Activated CD4-positive, alpha-beta T cell treated with anti-CD3 and anti-CD28 coated beads for 24 hours (primary cell): ENCODE measurements around the gene WDR11.
A peak's percentile ranks its signal among the peaks of the same experiment; 100 is the strongest.

Experiments used
- DNase-seq, 2 donors: peaks; one replicate each; pipeline ENCODE4 v3.0.0-alpha.2; 2020; ENCODE audit warnings: low read depth in 2 of 2

Gene WDR11, protein sequence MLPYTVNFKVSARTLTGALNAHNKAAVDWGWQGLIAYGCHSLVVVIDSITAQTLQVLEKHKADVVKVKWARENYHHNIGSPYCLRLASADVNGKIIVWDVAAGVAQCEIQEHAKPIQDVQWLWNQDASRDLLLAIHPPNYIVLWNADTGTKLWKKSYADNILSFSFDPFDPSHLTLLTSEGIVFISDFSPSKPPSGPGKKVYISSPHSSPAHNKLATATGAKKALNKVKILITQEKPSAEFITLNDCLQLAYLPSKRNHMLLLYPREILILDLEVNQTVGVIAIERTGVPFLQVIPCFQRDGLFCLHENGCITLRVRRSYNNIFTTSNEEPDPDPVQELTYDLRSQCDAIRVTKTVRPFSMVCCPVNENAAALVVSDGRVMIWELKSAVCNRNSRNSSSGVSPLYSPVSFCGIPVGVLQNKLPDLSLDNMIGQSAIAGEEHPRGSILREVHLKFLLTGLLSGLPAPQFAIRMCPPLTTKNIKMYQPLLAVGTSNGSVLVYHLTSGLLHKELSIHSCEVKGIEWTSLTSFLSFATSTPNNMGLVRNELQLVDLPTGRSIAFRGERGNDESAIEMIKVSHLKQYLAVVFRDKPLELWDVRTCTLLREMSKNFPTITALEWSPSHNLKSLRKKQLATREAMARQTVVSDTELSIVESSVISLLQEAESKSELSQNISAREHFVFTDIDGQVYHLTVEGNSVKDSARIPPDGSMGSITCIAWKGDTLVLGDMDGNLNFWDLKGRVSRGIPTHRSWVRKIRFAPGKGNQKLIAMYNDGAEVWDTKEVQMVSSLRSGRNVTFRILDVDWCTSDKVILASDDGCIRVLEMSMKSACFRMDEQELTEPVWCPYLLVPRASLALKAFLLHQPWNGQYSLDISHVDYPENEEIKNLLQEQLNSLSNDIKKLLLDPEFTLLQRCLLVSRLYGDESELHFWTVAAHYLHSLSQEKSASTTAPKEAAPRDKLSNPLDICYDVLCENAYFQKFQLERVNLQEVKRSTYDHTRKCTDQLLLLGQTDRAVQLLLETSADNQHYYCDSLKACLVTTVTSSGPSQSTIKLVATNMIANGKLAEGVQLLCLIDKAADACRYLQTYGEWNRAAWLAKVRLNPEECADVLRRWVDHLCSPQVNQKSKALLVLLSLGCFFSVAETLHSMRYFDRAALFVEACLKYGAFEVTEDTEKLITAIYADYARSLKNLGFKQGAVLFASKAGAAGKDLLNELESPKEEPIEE

DNA sequence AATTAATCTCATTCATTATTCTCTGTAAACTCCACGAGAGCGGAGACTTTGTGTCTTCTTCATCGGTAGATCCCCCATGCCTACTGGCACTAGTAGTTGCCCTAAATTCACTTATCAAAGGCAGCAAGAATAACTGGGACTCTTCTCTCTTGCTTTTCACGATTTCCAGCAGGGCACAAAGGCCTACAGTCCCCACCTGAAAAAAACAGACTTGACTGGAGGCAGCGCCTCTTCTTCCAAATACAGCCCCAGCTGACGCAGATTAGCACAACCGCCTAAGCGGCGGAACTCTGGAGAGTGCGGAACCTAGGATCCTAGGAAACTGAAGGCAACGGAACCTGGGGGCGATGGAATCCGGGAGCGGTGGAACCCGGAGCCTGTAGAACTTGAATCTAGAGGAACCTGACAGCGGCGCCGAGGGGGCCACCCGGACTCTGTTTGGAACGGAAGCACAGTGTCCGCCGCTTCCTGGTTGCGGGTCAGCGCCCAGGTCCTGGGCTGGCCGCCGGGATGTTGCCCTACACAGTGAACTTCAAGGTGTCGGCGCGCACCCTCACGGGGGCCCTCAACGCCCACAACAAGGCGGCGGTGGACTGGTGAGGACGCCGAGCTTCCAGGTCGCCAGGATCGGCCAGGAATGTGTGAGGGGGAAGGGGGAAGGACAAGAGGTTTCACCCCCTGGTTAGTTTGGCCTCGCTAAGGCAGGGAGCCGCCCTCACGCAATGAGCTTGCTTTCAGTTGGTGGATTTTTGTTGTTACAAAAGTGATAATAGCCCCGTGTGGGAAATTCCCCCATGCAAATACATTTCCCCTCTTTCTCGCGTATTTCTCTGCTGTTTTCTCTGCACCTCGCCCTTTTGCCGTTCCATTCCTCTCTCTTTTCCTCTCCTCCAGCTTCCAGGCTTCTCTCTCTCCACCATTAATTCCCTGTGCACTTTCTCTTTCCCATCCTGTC, at the start of gene WDR11:
TSS of gene WDR11 (plus strand) at position 452 of the 955 bp plus-strand sequence. CDS start at position 511, 59 bp downstream.
- DNase-seq, result peak; percentile 62 to 63

DNA sequence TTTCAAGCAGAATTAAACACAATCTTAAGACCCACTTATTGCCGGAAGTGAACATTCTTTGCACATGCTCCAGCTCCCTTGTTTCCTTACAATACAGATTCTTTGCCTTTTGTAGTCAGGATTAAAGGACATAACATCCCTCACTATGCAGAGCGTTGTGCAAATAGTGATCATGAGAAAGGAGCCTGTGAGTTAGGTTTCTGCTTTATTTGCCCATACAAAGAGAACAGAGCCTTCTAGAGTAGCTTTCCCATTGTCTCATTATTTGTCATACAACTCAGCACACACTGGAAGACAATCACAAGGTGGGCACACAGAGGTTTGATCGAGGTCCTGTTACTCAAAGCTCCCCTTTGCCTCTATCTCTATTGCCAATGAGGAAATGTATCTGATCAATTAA, 48.2 kb upstream of the WDR11 start:
- no peak for DNase-seq

DNA sequence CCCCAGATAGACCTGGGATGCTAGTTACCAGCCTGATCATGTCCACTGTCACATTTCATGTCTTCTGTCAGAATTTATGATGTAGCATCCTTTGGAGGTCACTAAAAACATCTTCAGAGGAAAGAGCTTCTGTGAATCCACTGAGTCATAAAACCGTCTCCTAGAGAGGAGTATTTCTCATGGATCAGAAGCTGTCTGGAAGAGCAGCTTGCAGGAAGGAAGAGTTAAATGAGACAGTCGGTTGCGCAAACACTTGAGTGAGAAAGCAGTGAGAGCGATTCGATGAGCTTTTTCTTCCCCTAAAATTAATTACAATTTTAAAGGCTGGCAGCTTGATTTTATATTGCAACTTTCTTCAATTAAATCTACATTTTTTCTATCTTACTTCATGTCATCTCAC, 47.2 kb upstream of the WDR11 start:
- no peak for DNase-seq

DNA sequence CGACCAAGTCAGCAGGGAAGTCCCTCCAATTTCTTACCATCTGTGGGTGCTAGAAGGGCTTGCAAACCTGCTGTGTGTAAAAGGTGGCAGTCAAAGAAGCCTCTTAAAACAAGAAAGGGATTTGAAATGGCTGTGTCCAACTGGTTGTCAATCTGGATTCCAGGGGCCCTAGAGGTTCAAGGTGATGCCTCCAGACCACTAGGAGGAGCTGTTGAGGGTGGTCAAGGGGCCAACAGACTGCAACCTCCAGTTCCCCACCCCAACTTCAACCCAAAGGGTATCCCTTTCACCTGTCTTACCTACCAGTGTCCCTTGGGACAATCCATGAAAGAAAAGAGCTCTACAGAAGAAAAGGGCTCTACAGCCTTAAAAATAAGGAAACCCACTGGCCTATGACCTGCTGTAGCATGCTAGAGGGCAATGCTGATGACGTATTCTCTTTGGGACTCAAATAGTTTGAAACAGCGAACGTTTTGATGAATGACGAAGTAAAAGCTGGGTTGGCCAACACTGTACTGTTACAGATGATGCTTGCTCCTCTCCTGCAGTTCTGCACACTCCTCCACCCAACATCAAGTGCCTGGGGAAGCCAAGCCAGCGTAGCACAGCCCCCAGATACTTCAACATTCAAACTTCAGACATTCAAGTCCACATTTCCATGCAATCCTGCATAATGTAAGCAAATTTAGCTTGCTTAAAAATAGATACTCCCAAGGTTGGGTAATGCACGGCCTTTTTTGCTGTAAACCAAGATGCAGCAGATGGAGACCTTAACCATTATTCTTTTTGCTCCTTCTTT, 45.9 kb upstream of the WDR11 start:
- DNase-seq, result no peak

DNA sequence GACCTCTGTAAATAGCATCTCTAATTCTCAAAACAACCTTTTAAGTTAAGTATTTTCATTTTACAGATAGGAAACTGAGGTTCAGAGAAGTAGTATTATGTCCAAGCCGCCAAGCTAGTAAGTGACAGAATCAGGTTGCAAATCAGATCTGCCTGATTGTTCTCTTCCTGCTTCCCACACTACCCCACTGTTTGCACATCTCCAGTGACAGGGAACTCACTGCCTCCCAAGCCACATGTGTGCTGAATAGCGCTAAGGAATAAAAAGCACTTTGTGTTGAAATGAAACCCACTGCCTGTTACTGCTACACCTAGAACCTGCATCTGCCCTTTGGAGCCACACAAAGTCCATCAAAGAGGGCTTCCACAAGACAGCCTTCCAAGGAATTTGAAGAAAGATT, 45.1 kb upstream of the WDR11 start:
- DNase-seq, result no peak

DNA sequence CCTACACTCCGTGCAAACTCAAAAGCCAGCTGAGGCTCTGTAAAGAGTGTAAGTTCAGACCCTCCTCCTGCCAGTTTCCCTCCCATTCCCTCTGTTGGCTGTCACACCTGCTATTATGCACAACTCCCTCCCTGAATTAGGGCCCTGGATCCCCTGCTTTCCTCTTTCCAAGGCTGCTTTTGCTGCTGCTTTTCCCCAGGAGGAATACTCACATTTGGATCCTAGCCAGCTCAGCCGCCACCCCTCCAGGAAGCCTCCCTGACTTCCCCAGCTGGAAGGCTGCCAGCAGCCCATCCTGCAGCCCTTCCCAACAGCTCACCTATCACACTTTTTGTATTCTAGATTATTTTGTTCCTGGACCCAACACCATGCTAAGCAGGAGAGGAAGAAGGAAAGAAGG, 40.9 kb upstream of the WDR11 start:
- no peak for DNase-seq

DNA sequence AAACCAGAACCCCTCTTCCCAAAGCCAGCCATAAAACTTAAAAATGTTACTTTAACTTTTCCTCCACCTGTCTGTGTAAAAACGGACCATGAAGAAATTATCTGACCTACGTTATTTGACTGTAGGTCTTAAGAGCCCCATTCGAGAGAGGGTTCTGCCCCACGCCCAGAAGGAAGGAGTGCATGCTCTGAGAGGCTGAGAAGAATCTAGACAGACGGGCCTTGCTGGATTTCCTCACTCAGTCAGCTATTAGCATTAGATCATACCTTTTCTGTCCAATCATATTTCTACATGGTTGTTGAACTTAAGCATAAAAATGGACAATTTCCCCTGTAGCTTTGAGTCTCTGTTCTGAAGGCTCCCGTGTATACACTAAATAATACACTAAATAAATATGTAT, 38.1 kb upstream of the WDR11 start:
- DNase-seq, result no peak

DNA sequence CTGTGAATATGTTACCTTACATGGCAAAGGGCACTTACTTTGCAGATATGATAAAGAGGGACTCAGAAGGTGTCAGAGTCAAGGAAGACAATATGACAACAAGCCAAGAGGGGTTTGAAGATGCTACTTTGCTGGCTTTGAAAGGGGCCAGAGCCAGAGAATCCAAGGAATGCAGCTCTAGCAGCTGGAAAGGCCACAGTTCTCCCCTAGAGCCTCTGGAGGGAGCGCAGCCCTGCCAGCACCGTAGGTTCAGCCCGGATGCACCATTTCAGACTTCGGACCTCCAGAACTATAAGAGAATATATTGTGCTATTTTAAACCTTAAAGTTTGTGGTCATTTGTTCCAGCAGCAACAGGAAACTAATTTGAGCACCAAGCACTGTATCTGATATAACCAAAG, 32.9 kb upstream of the WDR11 start:
- no peak for DNase-seq

DNA sequence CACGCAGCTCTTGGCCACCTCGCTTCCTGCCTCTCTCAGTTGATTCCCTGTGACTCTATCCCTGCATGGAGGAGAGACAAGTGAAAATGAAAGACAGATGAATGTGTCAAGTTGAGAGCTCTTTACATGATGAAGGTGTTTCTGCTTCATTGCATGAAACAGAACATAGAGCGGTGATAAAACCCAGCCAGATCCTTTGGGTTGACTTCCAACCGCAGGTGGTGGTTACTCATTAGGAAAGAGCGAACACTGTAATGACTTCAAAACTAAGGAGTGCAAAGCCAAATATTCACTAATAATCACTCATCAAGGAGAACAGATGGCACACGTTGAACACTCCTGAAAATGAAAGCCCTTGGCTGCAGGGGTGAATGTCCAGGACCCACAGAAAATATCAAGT, 31.8 kb upstream of the WDR11 start:
- no peak for DNase-seq

DNA sequence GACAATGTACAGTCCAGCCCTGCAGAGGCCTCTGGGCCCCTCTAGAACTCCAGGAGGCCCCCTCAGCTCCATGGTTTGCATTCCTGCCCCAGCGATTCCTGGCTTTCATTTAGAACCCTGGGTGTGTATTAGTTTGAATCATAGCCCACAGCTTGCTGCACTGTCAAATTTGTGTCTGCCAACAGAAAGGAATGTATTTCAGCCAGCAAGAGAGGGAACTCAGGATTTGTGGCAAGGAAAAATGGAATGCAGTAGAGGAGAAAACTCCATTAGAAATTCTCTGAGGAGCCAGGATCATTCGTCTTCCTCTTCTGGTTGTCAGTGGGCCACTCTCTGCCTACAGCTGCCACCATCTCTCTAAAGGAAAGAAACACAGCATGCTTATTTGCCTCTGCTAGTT, 27.9 kb upstream of the WDR11 start:
- no peak for DNase-seq

DNA sequence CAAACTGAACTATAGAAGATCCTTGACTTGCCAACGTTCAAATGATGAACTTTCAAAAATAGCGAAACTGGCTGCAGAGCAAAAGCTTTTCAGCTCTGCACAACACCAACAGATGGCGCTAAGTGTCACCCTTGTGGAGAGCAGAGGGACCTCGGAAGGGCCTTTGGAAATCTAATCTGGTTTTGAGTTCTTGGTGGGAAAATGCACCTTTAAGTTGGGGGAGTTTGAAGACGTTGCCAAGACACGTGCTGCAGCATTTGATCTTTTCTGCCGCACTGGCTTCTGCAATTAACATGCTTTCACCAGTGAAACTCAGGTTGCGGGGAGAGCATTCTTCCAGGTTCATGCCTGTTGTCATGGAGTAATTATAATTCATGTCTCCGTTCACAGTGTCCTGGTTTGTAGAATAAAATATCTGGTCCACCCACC, 26.3 kb upstream of the WDR11 start:
- DNase-seq, result no peak

DNA sequence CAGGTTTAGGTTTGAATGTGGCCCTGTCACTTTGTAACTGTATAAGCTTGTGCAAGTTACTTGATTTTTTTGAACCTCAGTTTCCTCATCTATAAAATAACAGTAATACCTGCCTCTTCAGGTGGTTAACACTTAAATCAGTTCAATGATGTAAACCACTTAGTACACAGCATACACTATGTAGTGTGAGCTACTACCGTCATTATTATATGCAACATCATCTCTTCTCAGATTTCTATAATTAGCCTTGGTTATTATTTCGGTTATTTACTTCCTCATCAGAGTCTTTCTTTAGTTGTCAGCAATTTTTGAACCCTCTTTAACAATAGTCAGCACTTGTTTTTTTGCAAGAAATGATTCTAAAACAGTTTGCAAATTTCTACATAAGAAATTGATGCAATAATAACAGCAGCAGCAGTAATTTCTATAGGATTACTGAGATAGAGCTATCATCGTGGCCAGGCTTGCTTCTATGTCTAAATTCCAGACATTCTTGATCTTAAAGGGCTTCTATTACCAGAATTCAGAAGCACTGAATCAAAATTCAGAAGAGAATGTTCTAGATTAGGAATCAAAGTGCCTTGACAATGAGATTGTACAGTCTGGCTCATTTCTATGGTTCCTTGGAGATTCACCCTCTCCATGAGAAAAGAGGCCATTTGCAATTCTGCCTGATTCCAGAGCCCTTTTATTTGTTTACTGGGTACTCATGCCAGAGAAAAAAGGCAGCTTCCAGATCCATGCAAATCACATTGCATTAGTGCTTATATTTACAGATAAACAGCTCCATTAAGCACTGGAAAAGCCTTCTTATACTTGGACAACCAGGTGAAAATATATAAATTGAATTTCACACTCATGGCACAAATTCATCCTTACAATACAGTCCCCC, 25.0 kb upstream of the WDR11 start:
- no peak for DNase-seq

DNA sequence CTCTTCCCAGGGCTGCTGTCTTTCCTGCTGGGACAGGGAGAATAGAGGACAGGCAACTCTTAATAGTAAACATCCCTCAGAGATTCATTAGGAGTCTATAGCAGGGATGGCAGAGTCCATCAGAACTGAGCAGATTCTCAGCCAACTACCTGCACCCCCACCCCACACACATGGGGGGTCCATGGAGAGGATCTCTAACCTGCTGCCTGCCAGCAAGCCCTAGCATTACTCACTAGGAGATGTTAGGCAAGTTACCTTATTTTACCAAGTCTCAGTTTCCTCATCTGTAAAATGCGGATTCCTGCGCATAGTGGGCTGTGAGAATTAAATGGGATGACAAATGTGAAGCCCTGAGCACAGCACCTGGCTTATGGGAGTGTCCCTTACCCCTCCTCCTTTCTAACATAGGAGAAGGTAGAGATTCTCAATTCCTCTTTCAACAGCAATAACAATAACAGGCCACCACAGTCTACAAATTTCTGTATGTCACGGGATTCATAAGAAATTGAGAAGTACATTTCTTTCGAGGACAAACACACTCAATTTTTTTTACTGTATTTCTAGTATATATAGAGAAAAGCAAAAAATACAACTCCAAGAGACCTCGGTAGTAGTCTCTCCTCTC, 23.8 kb upstream of the WDR11 start:
- no peak for DNase-seq

DNA sequence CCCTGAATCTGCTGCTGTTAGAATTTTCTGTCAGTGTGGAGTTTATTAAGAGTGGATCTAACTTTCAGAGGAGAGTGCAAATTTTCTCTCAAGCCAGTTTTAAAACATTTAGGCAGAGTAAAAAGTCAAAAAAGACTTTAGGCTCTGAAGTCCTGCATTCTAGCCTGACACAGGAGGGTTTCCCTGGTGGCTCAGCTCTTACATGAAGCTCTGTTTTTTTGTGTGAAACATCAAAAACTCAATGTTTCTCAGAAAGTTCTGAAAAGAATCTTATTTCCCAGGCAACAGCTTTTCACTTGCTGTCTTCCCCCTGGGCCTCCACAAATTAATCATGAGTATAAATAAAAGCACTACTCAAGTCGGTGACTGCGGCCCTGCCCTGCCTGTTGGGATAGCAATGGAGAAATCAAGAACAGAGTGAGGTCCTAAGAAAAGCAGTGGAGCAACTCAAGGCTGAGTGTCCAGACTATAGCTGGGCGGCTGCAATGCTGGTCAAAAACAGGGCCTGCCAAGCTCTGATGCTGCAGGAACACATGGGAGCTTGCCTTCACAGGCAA, 22.3 kb upstream of the WDR11 start:
- no peak for DNase-seq

DNA sequence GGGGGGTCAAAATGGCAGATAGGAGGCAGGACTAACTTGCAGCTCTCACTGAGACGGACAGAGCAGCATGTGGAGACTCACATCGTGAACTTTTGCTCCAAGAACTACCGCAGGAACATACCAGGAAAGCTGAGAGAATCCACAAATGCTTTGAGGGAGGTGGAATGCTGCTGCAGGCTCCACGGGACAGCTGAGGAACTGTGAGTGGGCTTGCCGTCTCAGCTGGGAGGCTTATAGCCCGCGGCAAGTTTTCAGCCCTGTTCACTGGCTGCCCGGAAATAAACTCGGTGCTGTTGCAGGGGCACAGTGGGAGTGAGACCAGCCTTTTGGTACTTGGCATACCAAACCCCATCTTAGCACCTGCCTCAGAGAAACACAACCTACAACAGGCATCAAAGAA, 19.1 kb upstream of the WDR11 start:
- DNase-seq, result no peak

DNA sequence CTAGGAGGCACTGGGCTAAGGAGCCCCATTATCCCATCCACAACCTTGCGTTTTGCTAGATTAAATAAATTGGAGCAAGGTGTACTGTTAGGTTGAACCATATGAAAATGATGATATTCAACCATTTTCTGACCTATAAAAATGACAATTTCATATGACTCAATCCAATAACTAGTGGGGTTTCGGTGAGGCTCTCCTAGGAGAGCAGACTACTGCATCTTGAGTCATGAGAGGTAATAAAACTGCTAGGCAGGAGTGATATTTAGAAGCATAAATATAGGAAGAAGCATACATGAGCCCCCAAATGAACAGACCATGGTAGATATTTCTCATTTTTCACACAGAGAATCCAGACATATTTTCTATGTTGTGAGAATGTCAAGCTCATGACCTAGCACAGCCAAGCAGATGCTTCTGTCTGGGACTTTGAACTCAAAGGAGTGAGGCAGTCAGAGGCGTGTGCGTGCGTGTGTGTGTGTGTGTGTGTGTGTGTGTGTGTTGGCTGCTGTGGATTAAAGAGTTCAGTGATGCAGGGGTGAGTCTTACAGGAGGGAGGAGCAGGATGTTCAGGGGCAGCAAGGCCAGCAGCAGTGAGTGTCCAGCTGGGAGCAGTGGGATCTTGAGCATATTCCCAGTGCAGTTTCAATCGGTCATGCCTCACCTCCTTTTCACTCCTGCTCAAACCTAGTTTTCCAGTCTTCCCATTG, 17.8 kb upstream of the WDR11 start:
- DNase-seq, result no peak

DNA sequence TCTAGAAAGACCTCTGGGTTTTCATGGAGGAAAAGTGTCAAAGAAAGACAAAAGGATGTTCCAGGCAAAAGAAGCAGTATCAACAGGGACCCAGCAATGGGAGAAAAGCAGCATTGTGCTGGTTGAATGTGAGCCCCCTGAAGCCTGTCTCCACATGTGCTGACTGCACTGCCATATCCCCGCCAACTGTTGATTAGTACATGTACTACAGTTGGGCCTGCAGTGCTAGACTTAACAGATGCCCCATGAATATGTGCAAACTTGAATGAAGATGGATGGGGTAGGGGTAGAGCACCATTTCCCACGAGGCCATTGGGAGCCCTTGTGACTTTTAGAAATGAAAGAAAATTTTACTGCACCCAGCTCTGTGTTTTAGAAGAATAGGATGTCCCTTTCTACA, 15.6 kb upstream of the WDR11 start:
- no peak for DNase-seq

DNA sequence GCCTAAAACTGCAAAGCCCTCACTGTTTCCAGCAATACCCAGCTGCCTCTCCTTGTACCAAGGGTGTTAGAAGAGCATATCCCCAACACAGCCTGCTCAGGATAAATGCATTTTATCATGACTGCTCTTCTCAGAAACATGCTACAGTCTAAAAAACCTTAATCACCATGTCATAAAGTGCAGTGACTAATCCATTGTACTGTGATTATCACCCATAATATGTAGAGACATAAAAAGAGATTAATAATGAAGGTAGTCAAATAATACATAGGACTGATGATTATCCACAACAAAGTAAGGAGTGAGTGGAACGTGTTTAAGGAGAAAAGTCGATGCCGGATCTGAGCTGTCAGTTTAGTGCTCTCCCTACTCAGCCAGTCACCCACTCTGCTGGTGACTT, 12.2 kb upstream of the WDR11 start:
- no peak for DNase-seq
